Measurements from ENCODE around the gene EN2.

EN2 gene

GRCh38 chr7:155488483-155489127 is 30.7 kb downstream of the EN2 start:
- no peak for DNase-seq

DNA sequence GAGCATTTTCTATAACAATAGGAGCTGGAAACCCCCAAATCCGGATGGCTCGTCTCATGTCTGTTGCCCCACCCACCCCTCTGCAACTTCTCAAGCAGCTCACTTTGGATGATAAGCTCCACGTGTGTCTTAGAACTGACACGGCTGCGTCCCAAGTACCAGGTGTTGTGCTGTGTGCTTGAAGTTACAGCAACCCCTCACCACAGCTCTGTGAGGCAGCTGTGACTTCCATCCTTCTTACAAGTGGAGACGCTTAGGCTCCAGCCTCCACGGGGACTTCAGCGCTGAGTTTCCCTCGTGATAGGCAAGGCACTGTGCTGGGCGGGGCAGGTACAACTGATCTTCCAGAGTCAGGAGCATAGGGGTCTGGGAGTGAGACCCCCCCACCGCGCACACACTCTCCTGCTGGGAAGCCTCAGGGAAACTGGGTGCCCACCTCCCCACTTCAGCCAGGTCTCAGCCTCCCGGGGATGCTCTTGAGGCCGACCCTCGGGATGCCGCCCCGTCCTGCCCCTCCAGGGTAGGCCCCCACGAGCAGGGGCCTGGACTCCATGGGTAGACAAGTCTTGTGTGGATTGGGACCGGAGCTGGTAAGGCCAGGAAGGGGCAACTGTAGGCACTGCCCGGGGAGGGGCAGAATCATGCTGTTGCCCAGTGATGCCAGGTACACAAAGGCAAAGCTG is 31.4 kb downstream of the EN2 start:
- DNase-seq = no peak

DNA sequence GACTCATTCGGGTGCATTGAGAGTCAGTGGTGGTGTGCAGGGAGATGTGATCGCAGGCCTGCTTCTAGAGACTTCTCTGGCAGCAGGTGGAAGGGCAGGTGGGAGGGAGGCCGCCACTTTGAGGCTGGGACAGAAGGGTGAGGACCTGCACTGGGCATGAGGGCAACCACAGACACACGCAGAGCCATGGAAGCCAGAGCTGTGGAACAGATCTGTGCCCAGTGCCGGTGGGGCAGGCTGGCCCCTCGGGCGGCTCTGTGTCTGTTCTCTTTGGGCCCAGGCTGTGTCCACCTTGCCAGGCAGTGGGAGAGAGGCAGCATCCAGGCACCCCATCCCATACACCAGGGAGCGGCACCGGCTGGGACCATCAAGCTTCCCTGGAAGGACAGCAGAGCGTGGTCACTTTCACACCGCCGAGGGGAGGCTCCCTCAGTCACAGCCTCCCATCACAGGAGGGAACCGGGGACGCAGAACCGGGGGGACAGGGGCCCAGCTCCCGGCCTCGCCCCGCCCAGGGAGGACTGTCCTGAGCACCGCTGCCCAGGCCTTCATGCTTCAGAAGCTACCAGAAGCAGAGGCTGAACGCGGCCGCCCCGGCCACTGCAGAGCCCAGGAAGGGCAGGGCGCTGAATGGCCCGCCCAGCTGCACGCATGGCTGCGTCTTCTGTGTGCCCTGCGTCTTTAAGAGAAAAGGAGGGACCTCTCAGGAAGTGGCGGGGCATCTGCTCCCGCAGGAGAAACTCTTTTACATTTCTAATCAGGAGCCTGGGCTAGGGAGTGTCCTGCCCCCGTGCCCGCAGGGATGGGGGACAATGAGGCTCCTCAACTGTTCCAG is 32.1 kb downstream of the EN2 start:
- no peak for DNase-seq

- no peak for DNase-seq
Observed at GRCh38 chr7:155490697-155491628, 33.0 kb downstream of the EN2 start.

DNA sequence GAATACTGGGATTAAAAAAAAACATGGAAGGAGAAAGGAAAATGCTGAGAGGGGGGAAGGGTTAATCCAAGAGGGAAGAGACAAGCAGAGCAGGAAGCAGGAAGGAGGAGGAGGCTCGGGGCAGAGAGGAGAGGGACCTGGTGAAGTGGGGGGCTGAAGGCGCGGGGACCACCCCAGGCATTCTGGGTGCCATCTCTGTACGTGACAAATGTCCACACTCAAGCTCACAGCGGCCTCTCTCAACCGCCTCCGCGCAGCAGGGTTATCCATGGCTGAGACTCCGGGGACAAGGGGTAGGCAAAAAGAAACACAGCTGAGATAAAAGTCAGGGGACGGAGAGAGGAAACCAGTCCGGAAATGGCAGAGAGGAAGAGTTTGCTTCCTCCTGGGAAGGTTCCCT is 33.9 kb downstream of the EN2 start:
- DNase-seq = no peak

DNA sequence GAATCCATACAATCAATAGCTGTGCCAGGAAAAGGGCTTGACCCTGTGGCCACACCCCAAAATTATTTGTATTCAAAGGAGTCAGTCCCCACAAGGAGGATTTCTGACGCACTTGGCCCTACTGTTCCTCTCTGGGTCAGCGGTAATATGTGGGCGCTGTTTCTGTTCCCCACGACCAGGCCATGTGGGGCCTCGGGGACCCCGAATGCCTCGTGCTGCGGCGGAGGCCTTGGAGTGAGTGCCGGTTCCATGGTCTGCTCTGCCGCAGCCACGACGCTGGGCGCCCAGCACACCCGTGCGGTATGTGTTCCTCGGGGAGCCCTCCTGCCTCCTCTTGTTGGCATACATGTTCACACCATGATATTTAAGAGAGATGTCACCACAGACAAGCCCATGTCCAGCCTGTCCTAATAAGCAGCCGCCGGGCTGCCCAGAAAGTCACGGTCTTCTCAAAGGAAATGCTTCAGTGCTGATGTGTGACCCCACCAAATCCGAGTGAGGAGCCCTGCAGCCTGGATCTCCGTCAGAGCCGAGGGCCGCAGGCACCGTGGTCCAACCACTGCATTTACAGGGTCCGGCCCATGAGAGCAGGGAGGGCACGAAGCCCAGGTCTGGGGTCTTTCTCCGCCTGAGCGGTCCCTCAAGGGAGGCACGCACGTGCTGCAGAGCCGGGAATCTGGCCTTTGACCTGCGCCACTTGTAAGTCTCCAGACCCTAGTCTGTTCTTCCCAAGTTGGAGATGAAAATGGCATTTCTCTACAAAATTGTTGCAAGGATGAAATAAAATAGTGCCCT is 36.0 kb downstream of the EN2 start:
- DNase-seq = no peak

DNA sequence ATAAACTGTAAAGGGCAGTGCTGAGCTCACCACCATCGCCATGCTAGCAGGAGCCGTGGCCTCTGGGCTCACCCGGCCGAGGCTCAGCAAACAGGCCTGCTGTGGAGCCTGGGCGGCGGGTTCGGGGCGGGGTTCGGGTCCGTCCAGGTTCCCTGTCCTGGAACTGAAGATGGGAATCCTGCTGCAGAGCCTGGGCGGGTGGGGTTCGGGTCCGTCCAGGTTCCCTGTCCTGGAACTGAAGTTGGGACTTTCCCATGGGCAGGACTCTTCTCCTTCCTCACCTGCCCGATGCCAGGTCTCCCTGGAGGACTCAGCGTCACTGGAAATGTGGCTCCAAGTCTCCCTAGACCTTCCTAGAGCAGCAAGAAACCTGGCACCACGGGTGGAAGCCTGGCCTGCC is 36.6 kb downstream of the EN2 start:
- no peak for DNase-seq

DNA sequence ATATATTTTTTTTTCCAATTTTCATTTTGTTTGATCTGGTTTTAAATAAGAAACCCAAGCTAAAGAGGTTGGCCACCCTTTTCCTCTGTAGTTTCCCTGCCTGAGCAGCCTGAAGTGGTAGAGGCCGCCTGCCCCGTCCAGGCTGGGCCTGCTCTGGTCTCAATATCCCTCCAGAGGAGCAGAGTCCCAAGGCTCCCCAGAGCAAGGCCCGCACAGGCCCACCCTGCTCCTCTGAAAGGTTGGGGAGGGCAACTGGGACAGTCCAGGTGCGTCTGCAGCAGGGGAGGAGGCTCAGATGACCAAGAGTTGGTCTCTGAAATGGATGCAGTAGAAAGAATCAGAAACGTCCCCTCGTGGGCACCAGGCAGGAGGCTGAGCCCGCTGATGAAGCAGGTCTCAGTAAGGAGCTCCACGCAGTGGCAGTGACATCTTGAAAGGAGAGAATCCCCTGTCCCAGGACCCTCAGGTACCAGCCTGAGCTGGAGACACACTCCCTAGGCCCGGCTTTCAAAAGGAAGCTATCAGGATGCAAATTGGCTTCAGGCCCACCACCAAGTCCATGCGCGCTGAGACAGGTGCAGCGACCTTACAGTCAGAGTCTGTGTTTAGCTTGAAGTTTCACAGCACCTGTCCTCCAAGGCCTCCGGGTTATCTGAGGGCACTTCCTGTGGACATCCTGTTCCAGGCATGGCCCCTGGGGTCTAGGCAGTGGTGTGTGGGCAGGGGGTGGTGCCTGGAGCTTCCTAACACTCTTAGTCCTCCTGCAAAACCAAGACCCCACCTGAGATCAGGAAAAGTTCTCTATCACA is 37.7 kb downstream of the EN2 start:
- no peak for DNase-seq

- no peak for DNase-seq
Observed at GRCh38 chr7:155496267-155497005, 38.5 kb downstream of the EN2 start.

DNA sequence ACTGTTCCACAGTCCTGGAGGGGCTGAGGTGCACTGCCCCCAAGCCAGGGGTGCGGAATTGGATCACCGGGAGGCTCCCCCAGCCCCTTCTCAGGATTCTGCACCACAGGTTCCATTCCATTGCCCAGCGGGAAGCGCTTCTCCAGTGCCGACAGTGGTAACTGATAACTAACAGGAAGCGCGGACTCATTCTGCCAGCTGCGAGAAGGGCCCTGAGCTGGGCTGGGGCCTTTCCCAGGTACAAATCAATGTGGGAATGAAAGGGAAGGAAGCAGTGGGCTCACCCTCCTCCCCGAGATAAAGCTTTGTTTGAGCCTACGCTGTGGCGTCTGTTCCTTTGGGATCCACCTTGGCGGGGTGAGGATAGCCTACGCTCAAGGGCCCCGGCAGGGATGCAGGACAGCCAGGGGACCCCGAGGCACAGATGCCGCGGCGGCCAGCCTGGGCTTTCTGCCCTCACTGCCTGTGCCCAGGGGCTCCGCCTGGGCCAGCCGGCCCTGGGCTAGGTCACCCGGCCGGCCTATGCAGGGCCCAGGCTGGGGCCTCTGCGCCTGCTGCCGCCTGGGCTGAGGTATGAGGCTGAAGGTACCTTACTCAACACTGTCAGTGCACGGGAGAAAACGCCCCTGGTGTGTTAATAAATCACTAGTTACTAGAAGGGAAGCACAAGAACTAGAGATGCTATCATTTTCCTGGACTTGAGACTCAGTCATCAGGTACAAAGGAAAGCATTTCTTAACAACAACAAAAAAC is 39.4 kb downstream of the EN2 start:
- DNase-seq = no peak

DNA sequence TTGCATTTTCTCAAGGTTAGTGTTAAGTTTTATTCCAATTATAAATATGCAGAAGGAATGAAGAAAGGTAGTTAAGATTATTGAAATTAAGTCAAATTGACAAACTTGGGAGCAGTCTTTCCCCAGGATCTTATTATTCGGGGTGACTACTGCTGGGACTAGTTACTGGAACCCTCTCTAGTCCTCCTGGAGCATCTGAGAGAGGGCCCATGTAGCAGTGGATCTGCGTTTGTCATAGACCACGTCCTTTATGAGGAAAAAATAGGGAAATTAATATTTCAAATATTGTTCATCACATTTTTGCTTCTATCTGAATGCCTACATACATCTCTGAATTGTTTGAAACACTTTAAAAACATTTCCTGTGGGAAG is 47.5 kb downstream of the EN2 start:
- DNase-seq = no peak

- DNase-seq = peak; percentile 44
Observed at GRCh38 chr7:155506854-155507337, 49.0 kb downstream of the EN2 start.

- no peak for DNase-seq
Observed at GRCh38 chr7:155507576-155507975, 49.6 kb downstream of the EN2 start.

DNA sequence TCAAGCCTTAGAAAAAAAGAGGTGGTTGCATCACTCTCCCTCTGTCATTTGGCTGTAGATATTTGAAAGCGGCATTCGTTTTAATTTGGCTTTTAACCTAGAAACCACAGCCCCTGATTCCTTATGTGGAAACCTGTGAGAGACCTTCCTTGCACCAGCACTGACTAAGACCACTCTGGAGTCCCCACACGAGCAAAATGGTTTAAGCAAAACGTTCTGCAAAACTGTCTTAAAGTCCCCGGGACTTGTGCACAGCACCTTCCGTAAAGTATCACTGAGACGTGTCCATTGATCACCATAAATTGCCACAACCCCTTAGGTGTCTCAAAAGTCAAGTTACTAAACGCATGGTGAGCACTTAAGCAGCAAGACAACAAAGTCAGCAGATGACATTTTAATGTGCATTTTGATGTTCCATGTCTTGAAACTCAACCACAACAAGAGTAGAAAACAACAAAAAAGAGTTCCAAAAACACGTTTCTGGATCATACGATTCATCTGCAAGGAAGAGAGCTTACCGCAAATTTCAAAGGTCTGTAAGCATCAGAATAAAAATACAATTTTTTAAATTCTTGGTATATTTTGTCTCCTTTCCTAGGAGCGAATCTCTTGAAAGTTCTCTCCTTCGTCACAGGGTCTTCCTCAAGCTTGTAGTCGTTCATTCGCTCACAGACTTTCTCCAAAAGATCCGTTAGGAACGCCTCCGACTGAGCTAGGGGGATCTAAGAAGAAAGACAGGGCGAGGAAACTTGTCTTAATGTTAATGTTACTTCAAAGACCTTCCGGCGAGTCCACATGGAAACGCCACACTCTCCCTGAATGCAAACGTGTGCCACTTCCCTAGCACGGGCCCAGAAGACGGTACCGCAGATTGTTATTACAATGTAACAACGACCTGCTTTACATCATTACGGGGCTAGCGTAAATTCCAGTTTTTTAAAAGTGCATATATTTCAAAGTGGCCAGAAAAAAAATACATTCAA is 50.7 kb downstream of the EN2 start:
- no peak for DNase-seq

GRCh38 chr7:155509359-155509724 is 51.4 kb downstream of the EN2 start:
- no peak for DNase-seq

- DNase-seq = peak; percentile 33
Observed at GRCh38 chr7:155509725-155510551, 52.0 kb downstream of the EN2 start.

- DNase-seq = no peak
Observed at GRCh38 chr7:155510975-155511701, 53.2 kb downstream of the EN2 start.

Data from NCI-H69 (cell line).